Activated naive CD4-positive, alpha-beta T cell treated with anti-CD3 and anti-CD28 coated beads, Interleukin-2, amount 50 U/mL, for 72 hours (primary cell): Measurements from ENCODE around the gene RABL2A. TPM values are rescaled to one million over a fixed set of nuclear protein-coding genes. Genes with fewer than 3 reads are reported as not detected.
"Not testable (repeated sequence)": the region's sequence is repeated elsewhere in the genome, so short reads cannot be mapped to it uniquely, and the experiment has no call there.

Experiments
- ATAC-seq, 2 donors: fragments of 150-1000 bp; cut with Tn5 transposase; 2 replicates each; pipeline ENCODE4 v1.10.0; 2021; ENCODE audit warnings: mild to moderate bottlenecking in 2 of 2, moderate library complexity in 2 of 2
- DNase-seq, 2 donors: peaks; one replicate each; pipeline ENCODE4 v3.0.0; 2021 to 2022; ENCODE audit warnings: low spot score in 2 of 2
- H3K27ac Mint-ChIP-seq, 2 donors: one replicate each; pipeline ENCODE4 v1.8.0; 2022; ENCODE audit warnings: mild to moderate bottlenecking in 2 of 2, mixed read lengths in 2 of 2
- H3K36me3 Mint-ChIP-seq, 2 donors: one replicate each; pipeline ENCODE4 v1.8.0; 2022; ENCODE audit warnings: mixed read lengths in 2 of 2
- H3K9me3 Mint-ChIP-seq, 2 donors: one replicate each; pipeline ENCODE4 v1.8.0; 2022; ENCODE audit warnings: mixed read lengths in 2 of 2
- total RNA-seq, 2 donors: library from RNA; stranded (reverse); gene quantifications; one replicate each; pipeline ENCODE4 v1.2.3, GENCODE V29; 2022

The RABL2A gene
- total RNA-seq, 2 donors from 2014 or later, result 4.3 to 8.1 TPM

DNA sequence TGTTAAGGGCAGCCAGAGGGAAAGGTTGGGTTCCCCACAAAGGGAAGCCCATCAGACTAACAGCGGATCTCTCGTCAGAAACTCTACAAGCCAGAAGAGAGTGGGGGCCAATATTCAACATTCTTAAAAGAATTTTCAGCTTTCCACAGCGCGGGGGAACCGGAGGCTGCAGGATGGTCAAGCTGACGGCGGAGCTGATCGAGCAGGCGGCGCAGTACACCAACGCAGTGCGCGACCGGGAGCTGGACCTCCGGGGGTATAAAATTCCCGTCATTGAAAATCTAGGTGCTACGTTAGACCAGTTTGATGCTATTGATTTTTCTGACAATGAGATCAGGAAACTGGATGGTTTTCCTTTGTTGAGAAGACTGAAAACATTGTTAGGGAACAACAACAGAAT lies 30.7 kb downstream of the RABL2A start:
- not testable (repeated sequence) for DNase-seq, ATAC-seq

DNA sequence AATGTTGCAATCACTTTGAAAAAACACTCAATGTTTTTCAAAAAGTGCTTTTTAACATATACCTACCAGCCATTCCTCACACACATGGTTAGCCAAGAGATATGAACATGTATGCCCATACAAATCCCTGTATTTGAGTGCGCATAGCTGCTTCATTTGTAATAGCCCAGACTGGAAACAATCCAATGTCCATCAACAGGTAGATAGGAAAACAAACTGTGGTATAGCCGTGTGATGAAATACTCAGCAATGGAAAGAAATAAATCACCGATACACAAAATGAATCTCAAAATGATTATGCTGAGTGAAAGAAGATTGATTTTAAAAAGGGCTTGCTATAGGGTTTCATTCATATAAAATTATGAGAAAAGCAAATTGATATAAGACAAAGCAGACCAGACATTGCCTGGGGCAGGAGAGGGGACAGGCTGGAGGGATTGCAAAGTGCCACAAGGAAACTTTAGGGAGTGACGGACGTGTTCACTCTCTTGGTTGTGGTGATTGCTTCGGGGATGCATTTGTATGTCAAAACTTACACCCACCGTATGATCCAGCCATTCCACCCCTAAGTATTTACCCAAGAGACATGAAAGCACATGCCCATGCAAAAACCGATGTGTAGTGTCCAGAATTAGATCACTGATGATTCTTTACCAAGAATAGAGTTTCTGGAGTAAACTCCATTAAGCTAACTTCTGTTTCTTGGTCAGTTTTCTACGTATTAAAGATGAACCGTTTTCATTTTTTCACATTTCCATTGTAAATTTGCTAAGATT lies 36.4 kb downstream of the RABL2A start:
- not testable (repeated sequence) for ATAC-seq, H3K27ac Mint-ChIP-seq, H3K36me3 Mint-ChIP-seq, H3K9me3 Mint-ChIP-seq, DNase-seq

More for the DNA sequence above, 30.7 kb downstream of the RABL2A start:
- not testable (repeated sequence) for H3K36me3 Mint-ChIP-seq, H3K9me3 Mint-ChIP-seq, H3K27ac Mint-ChIP-seq

DNA sequence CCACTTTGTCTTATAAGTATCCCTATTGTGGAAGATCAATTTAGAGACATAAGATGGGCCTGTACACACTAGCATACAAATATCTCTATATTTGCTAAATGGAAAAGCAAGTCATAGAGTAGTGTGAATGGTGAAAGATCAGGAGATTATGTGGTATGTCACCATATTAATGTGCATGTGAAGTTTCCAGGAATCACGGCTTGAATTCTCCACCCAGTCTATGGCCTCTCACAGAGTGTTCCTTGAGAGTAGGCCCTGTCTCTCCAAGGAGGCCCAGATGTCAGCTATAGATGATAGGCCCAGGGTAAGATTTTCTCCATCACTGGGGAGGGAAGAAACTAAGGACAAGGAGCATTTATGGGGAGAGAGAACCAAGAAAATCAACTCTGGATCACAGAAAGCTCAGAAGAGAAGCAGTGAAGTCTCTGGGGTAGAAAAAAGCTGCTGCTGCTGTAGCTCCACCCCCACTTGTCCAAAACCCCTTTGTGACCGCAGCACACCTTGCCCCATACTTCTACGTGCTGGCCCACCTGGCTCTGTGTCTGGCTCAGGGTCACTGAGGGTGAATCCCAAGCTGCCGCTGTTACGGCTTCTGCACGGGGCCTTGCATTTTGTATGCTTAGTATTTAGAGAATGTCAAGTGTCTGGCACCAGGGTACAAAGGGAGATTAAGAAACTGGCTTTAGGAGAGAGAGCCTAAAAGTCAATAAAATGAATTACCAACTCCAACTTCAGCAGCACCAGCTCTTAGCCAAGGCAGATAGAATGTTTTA lies 37.9 kb downstream of the RABL2A start:
- not testable (repeated sequence) for H3K9me3 Mint-ChIP-seq, H3K36me3 Mint-ChIP-seq, DNase-seq, ATAC-seq, H3K27ac Mint-ChIP-seq

DNA sequence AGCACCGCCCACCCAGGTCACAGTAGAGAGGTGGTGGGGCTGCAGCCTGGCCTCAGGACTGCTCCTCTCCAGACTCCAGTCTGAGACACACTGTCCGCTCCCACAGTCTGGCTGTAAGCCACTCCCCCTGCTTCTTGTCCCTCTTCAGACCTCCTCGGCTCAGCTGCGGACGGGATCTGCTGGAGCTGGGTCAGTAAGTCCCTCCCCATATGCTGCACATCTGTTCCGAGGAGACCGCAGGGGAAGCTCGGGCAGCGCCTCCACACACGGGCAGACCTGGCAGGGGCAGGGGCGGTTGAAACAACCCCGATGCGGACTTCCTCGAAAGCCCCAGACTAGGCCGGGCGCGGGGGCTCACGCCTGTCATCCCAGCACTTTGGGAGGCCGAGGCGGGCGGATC lies 41.9 kb downstream of the RABL2A start:
- not testable (repeated sequence) for H3K27ac Mint-ChIP-seq, H3K9me3 Mint-ChIP-seq, ATAC-seq, H3K36me3 Mint-ChIP-seq, DNase-seq

DNA sequence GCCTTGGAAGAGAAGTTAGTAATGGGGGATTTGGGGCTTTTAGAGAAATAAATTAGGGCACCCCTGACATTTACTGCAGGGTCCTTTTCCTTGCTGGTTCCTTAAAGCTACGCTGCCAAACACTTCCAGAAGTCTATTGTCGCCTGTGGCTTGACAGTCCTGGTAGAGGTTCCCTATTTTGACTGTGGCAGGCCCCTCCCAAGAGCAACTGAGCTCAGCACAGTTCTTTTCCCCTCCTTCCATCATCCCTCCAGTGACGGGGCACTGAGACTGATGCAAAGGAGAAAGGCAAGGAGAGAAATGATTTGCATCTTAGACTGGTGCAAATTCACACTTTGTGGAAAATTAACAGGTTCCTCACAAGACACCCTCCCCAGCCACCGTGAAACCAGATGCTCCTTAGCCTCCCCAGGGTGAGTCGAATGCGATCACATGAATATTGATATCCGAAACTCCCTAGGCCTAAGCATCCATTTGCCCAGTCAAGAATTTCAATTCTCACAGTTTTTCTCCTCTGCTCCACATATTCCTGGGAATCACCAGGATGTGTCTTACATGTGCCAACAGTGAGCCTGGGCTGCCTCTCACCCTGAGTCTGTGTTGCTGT lies 45.4 kb downstream of the RABL2A start:
- Mint-ChIP-seq H3K27ac (no peak overlapping the region), H3K9me3 (no peaks in the 10 kb centered on the region), H3K36me3 (no peaks in the 10 kb centered on the region)
- DNase-seq (no peak), ATAC-seq (no peak)

DNA sequence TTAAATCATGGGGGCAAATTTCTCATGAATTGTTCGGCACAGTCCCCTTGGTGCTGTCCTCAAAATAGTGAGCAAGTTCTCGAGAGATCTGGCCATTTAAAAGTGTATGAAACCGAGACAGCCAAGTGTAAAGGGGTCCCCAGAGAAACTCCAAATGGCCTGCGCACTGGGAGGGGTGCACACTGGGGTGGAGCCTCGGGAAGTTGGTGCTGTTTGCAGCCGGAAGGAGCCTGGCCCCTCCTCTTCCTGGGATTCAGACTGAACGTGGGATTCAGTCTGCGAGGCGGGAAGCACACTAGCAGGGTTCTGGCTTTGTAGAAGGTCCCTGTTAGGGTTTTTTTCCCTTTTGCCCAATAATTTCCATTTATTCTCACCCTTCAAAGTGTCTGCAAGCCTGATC lies 48.8 kb downstream of the RABL2A start:
- DNase-seq (no peak), ATAC-seq (no peak)
- Mint-ChIP-seq H3K9me3 (no peaks in the 10 kb centered on the region), H3K36me3 (no peaks in the 10 kb centered on the region), H3K27ac (no peak overlapping the region)

DNA sequence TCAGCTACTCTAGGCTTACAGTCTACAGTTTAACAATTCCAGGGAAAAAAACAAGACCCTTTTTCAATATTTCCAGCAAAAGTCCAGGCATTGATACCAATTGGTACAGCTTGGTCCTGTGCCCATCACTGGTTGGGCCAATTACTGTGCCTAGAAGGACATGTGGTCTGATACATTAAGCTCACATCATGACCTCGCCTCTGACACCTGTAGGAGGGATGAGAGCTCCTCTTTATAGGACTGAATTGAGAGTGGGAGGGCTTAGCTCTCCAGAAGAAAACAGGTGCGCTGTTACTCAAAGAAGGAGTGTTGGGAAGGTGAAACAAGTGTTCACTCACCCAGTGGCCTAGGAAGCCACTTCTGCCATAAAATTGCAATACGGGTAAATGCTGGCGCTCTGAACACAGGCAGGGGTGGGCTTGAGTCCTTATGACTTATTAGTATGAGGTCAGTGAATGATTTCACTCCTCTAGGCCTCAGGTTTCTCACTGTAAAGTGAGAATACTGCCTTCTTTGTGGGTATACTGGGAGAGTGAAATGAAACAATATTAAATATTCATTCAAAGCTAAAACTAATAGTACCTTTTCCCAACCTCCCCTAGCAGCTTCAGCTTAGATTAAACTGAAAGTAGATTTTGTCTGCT lies 49.7 kb downstream of the RABL2A start:
- DNase-seq (no peak), ATAC-seq (no peak)
- H3K27ac Mint-ChIP-seq, result no peak overlapping the region
- H3K9me3 Mint-ChIP-seq, result no peaks in the 10 kb centered on the region
- peaks cover 0 to under 1% of the 10 kb centered on the region in 2 donors for H3K36me3 Mint-ChIP-seq

DNA sequence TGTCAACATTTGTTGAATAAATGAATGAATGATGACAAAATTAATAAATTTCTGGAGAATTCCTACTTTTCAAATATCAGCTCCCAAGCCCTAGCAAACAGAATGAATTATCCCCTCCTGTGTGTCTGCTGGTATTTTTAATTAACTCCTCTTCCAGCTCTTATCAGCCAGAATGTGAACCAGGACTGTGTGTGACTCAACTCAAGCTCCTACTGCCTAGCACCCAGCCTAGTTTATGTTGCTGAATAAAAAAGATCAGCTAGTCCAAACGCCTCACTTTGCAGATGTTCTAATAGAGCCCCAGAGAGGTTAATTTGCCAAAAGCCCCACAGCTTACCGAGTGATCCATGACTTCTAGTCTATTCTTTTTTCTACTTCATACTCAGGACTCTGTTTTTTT lies 50.3 kb downstream of the RABL2A start:
- Mint-ChIP-seq H3K9me3 (no peaks in the 10 kb centered on the region), H3K36me3 (peaks cover 0 to 6% of the 10 kb centered on the region in 2 donors), H3K27ac (no peak overlapping the region)
- no peak for ATAC-seq
- DNase-seq, result no peak

DNA sequence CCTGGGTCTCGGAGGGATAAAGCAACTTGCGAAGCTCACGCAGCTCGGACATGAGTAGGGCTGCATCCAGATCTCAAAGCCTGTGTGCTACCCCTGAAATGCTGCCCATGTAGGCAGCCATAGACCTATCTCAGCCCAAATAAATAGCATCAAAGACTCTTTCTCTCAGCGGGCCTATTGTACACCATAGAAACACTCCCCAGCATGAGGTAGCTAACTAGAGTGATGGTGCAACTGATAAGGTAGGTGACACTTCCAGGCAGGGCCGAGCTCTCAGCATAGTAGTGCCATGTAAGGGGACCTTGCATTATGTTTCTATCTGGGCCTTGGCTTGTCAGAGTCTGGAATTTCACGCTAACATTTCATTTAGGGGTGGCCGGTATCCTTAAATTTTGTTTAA lies 52.4 kb downstream of the RABL2A start:
- Mint-ChIP-seq H3K36me3 (peaks cover 0 to 6% of the 10 kb centered on the region in 2 donors), H3K9me3 (no peaks in the 10 kb centered on the region), H3K27ac (no peak overlapping the region)
- ATAC-seq (no peak), DNase-seq (no peak)

DNA sequence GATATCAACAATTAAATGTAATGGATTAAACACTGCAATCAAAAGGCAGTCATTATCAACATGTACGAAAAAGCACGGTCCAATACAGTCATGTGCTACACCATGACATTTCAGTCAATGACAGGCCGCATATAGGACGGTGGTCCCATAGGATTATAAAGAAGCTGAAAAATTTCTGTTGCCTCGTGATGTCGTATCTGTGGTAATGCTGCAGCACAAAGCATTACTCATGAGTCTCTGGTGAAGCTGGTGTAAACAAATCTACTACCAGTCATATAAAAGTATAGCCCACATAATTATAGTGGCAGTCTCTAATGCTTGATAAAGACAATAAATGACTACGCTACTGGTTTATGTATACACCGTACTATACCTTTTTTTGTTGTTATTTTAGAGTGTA lies 58.4 kb downstream of the RABL2A start:
- no peak overlapping the region for H3K27ac Mint-ChIP-seq
- DNase-seq, result no peak
- no peak for ATAC-seq
- peaks cover 0 to 6% of the 10 kb centered on the region in 2 donors for H3K36me3 Mint-ChIP-seq
- H3K9me3 Mint-ChIP-seq, result no peaks in the 10 kb centered on the region

DNA sequence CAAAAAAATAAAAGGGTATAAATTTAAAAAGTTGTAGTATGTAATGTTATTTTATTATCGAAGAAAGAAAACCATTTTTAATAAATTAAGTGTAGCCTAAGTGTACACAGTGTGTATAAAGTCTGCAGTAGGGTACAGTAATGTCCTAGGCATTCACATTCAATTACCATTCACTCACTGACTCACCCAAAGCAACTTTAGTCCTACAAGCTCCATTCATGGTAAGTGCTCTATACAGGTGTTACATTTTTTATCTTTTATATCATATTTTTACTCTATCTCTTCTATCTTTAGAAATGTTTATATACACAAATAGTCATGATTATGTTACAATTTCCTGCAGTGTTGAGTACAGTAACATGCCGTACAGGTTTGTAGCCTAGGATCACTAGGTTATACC lies 59.5 kb downstream of the RABL2A start:
- H3K36me3 Mint-ChIP-seq, result peaks cover 0 to 6% of the 10 kb centered on the region in 2 donors
- ATAC-seq (no peak), DNase-seq (no peak)
- H3K9me3 Mint-ChIP-seq, result no peaks in the 10 kb centered on the region
- H3K27ac Mint-ChIP-seq, result no peak overlapping the region

DNA sequence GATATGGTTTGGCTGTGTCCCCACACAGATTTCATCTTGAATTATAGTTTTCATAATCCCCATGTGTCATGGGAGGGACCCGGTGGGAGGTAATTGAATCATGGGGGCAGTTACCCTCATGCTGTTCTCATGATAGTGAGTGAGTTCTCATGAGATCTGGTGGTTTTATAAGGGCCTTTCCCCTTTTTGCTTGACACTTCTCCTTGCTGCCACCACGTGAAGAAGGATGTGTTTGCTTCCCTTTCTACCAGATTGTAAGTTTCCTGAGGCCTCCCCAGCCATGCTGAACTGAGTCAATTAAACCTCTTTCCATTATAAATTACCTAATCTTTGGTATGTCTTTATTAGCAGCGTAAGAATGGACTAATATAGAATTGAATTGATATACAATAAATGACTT lies 63.8 kb downstream of the RABL2A start:
- not testable (repeated sequence) for DNase-seq, H3K36me3 Mint-ChIP-seq, ATAC-seq, H3K9me3 Mint-ChIP-seq, H3K27ac Mint-ChIP-seq

Other genes with a start within 250 kb of the RABL2A start
- 10 to 100 TPM; 38.8 to 47.7 TPM for gene ZNG1B, start 189.6 kb upstream of the RABL2A start, total RNA-seq
- gene FOXD4L1, start 128.6 kb upstream of the RABL2A start, total RNA-seq, result under 1 TPM in 1 of 2 donors, not detected in 1; 0.30 TPM
- gene SLC35F5, start 129.4 kb downstream of the RABL2A start, total RNA-seq, result 10 to 100 TPM; 28.1 to 29.1 TPM